Measurements from ENCODE around the gene FIP1L1.

The FIP1L1 gene

GRCh38 chr4:53450773-53451172 is 73.3 kb downstream of the FIP1L1 start:
- H3K9me3 ChIP-seq (ENCODE audit: insufficient read depth, low read length, severe bottlenecking): no peaks in the 10 kb centered on the region
- DNase-seq: no peak

GRCh38 chr4:53453385-53453784 is 75.9 kb downstream of the FIP1L1 start:
- DNase-seq (no peak), ATAC-seq (ENCODE audit: insufficient read depth, low read depth) (no peak)
- no peaks in the 10 kb centered on the region; the same call in 1 of the 2 replicates for H4K20me1 ChIP-seq (ENCODE audit: insufficient read depth, low read length)
- H3K79me2 ChIP-seq (ENCODE audit: insufficient read depth, low read length): no peaks in the 10 kb centered on the region
- TF ChIP-seq EZH2 (IDR thresholded peaks at IDR 0.05; ENCODE audit: borderline replicate concordance, low read depth, low read length, severe bottlenecking) (no peak), CTCF (IDR thresholded peaks at IDR 0.05; ENCODE audit: borderline replicate concordance, extremely low read depth, low read length, poor library complexity, severe bottlenecking) (no peak)
- H3K4me3 ChIP-seq (ENCODE audit: low read depth in 1 of 2, low read length in 2 of 2): no peak overlapping the region
- H3K4me2 ChIP-seq (ENCODE audit: insufficient read depth, low read length): no peak overlapping the region
- no peak overlapping the region for H3K27ac ChIP-seq (ENCODE audit: low read length)
- peaks cover 76% of the 10 kb centered on the region for H3K36me3 ChIP-seq (ENCODE audit: insufficient read depth, low read length)
- H3K4me1 ChIP-seq (ENCODE audit: insufficient read depth, low read length): no peaks in the 10 kb centered on the region
- no peaks in the 10 kb centered on the region for H3K27me3 ChIP-seq (ENCODE audit: insufficient read depth, low read length, poor library complexity)
- H3K9me3 ChIP-seq (ENCODE audit: insufficient read depth, low read length, severe bottlenecking): no peaks in the 10 kb centered on the region
- H2AFZ ChIP-seq (ENCODE audit: low read depth, low read length): no peak overlapping the region
- no peak overlapping the region for H3K9ac ChIP-seq (ENCODE audit: low read depth, low read length)

More at GRCh38 chr4:53450773-53451172, 73.3 kb downstream of the FIP1L1 start:
- no peak overlapping the region for H3K9ac ChIP-seq (ENCODE audit: low read depth, low read length)
- H3K27me3 ChIP-seq (ENCODE audit: insufficient read depth, low read length, poor library complexity): no peaks in the 10 kb centered on the region
- no peak overlapping the region for H3K4me3 ChIP-seq (ENCODE audit: low read depth in 1 of 2, low read length in 2 of 2)
- H4K20me1 ChIP-seq (ENCODE audit: insufficient read depth, low read length): no peaks in the 10 kb centered on the region
- H3K27ac ChIP-seq (ENCODE audit: low read length): no peak overlapping the region
- H3K79me2 ChIP-seq (ENCODE audit: insufficient read depth, low read length): no peaks in the 10 kb centered on the region
- TF ChIP-seq EZH2 (IDR thresholded peaks at IDR 0.05; ENCODE audit: borderline replicate concordance, low read depth, low read length, severe bottlenecking): no peak
- no peak for TF ChIP-seq CTCF (IDR thresholded peaks at IDR 0.05; ENCODE audit: borderline replicate concordance, extremely low read depth, low read length, poor library complexity, severe bottlenecking)
- no peak overlapping the region for H2AFZ ChIP-seq (ENCODE audit: low read depth, low read length)
- peaks cover 74% of the 10 kb centered on the region for H3K36me3 ChIP-seq (ENCODE audit: insufficient read depth, low read length)
- ATAC-seq (ENCODE audit: insufficient read depth, low read depth): no peak
- no peaks in the 10 kb centered on the region for H3K4me1 ChIP-seq (ENCODE audit: insufficient read depth, low read length)
- no peak overlapping the region for H3K4me2 ChIP-seq (ENCODE audit: insufficient read depth, low read length)

GRCh38 chr4:53455766-53456165 is 78.3 kb downstream of the FIP1L1 start:
- Histone ChIP-seq H3K9me3 (ENCODE audit: insufficient read depth, low read length, severe bottlenecking) (no peaks in the 10 kb centered on the region), H3K79me2 (ENCODE audit: insufficient read depth, low read length) (no peaks in the 10 kb centered on the region), H3K4me1 (ENCODE audit: insufficient read depth, low read length) (no peaks in the 10 kb centered on the region), H4K20me1 (ENCODE audit: insufficient read depth, low read length) (no peaks in the 10 kb centered on the region; the same call in 1 of the 2 replicates), H3K4me3 (ENCODE audit: low read depth in 1 of 2, low read length in 2 of 2) (no peak overlapping the region), H3K9ac (ENCODE audit: low read depth, low read length) (no peak overlapping the region), H3K27me3 (ENCODE audit: insufficient read depth, low read length, poor library complexity) (no peaks in the 10 kb centered on the region), H3K36me3 (ENCODE audit: insufficient read depth, low read length) (peaks cover 91% of the 10 kb centered on the region), H3K27ac (ENCODE audit: low read length) (no peak overlapping the region), H3K4me2 (ENCODE audit: insufficient read depth, low read length) (no peak overlapping the region), H2AFZ (ENCODE audit: low read depth, low read length) (no peak overlapping the region)
- no peak for TF ChIP-seq EZH2 (IDR thresholded peaks at IDR 0.05; ENCODE audit: borderline replicate concordance, low read depth, low read length, severe bottlenecking)
- no peak for TF ChIP-seq CTCF (IDR thresholded peaks at IDR 0.05; ENCODE audit: borderline replicate concordance, extremely low read depth, low read length, poor library complexity, severe bottlenecking)
- ATAC-seq (ENCODE audit: insufficient read depth, low read depth) (no peak), DNase-seq (no peak)

- peaks cover 92% of the 10 kb centered on the region for H3K36me3 ChIP-seq (ENCODE audit: insufficient read depth, low read length)
- no peaks in the 10 kb centered on the region for H3K9me3 ChIP-seq (ENCODE audit: insufficient read depth, low read length, severe bottlenecking)
- H3K9ac ChIP-seq (ENCODE audit: low read depth, low read length): no peak overlapping the region
- no peak overlapping the region for H2AFZ ChIP-seq (ENCODE audit: low read depth, low read length)
- no peak for ATAC-seq (ENCODE audit: insufficient read depth, low read depth)
- no peaks in the 10 kb centered on the region for H3K27me3 ChIP-seq (ENCODE audit: insufficient read depth, low read length, poor library complexity)
- no peak overlapping the region for H3K27ac ChIP-seq (ENCODE audit: low read length)
- no peaks in the 10 kb centered on the region for H3K4me1 ChIP-seq (ENCODE audit: insufficient read depth, low read length)
- no peak for TF ChIP-seq EZH2 (IDR thresholded peaks at IDR 0.05; ENCODE audit: borderline replicate concordance, low read depth, low read length, severe bottlenecking)
- no peak for TF ChIP-seq CTCF (IDR thresholded peaks at IDR 0.05; ENCODE audit: borderline replicate concordance, extremely low read depth, low read length, poor library complexity, severe bottlenecking)
- no peak overlapping the region for H3K4me3 ChIP-seq (ENCODE audit: low read depth in 1 of 2, low read length in 2 of 2)
- no peaks in the 10 kb centered on the region; the same call in 1 of the 2 replicates for H4K20me1 ChIP-seq (ENCODE audit: insufficient read depth, low read length)
- H3K79me2 ChIP-seq (ENCODE audit: insufficient read depth, low read length): no peaks in the 10 kb centered on the region
- DNase-seq: no peak
- H3K4me2 ChIP-seq (ENCODE audit: insufficient read depth, low read length): no peak overlapping the region
Measured at GRCh38 chr4:53456178-53456577, 78.7 kb downstream of the FIP1L1 start.

Measured in DND-41 (cell line).